HCT116 (cell line): Measurements from ENCODE around the gene SH3GL1. TPM values are rescaled to one million over a fixed set of nuclear protein-coding genes. Genes with fewer than 3 reads are reported as not detected.

Source experiments
- ATAC-seq: fragments of 200-7000 bp; cut with Tn5 transposase; 2 replicates; pipeline ENCODE4 v1.9.1; 2020; ENCODE audit warnings: mild to moderate bottlenecking, moderate library complexity
- BruUV-seq: library from RNA; stranded (reverse); fragments of 400-500 nt; replicated peaks from 2 replicates; lab custom pipeline; 2021; lab: Mats Ljungman, UMichigan
- CTCF ChIA-PET: fragments of 300-600 bp; sonication (Branson Sonifier 250); formaldehyde crosslinking; loops from one replicate; lab custom pipeline; 2021; ENCODE audit warnings: antibody characterized with exemption; lab: Charles Lee
- POLR2A ChIA-PET: fragments of 300-600, 350-600 bp; sonication (Branson Sonifier 250); formaldehyde crosslinking; loops from one replicate; lab custom pipeline; 2021; ENCODE audit warnings: antibody characterized with exemption; lab: Charles Lee
- RAD21 ChIA-PET, 2 experiments: fragments of 300-600 bp; sonication (Branson Sonifier 250); formaldehyde crosslinking; loops; one replicate each; lab custom pipeline; 2023; ENCODE audit warnings: low total read pairs in 2 of 2; ENCODE audit not compliant: uncharacterized antibody in 2 of 2, unreplicated experiment in 2 of 2, low non-redundant PET in 1 of 2; lab: Charles Lee
- DNase-seq: peaks from one replicate; pipeline ENCODE4 v3.0.0-alpha.2; 2010; ENCODE audit warnings: low read depth, low spot score
- H2AFZ ChIP-seq: fragments of 200-600 bp; shearing (Covaris generic), sonication (generic); 2 replicates; pipeline ENCODE4 v1.6.1; 2017; ENCODE audit warnings: low read depth, mixed run types, mixed read lengths, antibody characterized with exemption, low read length; ENCODE audit not compliant: poor library complexity, severe bottlenecking
- H3K27ac ChIP-seq: 2 replicates; pipeline ENCODE4 v1.5.1; 2012; ENCODE audit warnings: low read depth, low read length
- H3K27me3 ChIP-seq: fragments of 200-600 bp; sonication (generic); 2 replicates; pipeline ENCODE4 v1.6.1; 2016; ENCODE audit warnings: mixed run types, low read length, mixed read lengths; ENCODE audit not compliant: insufficient read depth
- H3K36me3 ChIP-seq, 2 experiments: fragments of 200-500 bp in 1 of 2; fragments of 200-600 bp in 1 of 2; sonication (Bioruptor generic) in 1 of 2; sonication (generic) in 1 of 2; 2 replicates each; pipeline versions ENCODE4 v1.5.1 to v1.6.1; 2014 to 2016; ENCODE audit warnings: low read length in 2 of 2, inconsistent platforms in 1 of 2, mixed read lengths in 1 of 2, mixed run types in 1 of 2; ENCODE audit not compliant: insufficient read depth in 2 of 2, control insufficient read depth in 1 of 2
- H3K4me1 ChIP-seq, 2 experiments: fragments of 200-600 bp in 1 of 2; sonication (generic) in 1 of 2; 2 replicates each; pipeline versions ENCODE4 v1.5.1 to v1.6.1; 2012 to 2017; ENCODE audit warnings: low read length in 2 of 2, inconsistent platforms in 1 of 2, mild to moderate bottlenecking in 1 of 2, mixed read lengths in 1 of 2, mixed run types in 1 of 2, moderate library complexity in 1 of 2; ENCODE audit not compliant: insufficient read depth in 2 of 2, control insufficient read depth in 1 of 2
- H3K4me2 ChIP-seq: fragments of 200-600 bp; sonication (generic); 2 replicates; pipeline ENCODE4 v1.6.1; 2017; ENCODE audit warnings: mixed run types, low read length, mixed read lengths
- H3K4me3 ChIP-seq, 2 experiments: fragments of 200-600 bp in 1 of 2; sonication (generic) in 1 of 2; replicated peaks in 1 of 2; 2 replicates each; pipeline ENCODE4 v1.5.1; 2011 to 2016; ENCODE audit warnings: low read length in 2 of 2, control low read depth in 1 of 2, low read depth in 1 of 2, mild to moderate bottlenecking in 1 of 2, mixed read lengths in 1 of 2, mixed run types in 1 of 2
- H3K79me2 ChIP-seq: fragments of 200-600 bp; sonication (generic); 2 replicates; pipeline ENCODE4 v1.6.1; 2017; ENCODE audit warnings: mild to moderate bottlenecking, mixed run types, low read length, moderate library complexity, mixed read lengths; ENCODE audit not compliant: insufficient read depth
- H3K9ac ChIP-seq: fragments of 200-600 bp; sonication (generic); 2 replicates; pipeline ENCODE4 v1.6.1; 2016; ENCODE audit warnings: low read length, mixed read lengths
- H3K9me2 ChIP-seq: fragments of 200-600 bp; sonication (generic), shearing (Covaris generic); 2 replicates; pipeline ENCODE4 v1.6.1; 2017; ENCODE audit warnings: mixed run types, mild to moderate bottlenecking, moderate library complexity; ENCODE audit not compliant: insufficient read depth
- H3K9me3 ChIP-seq, 2 experiments: fragments of 200-500 bp in 1 of 2; fragments of 200-600 bp in 1 of 2; sonication (Bioruptor generic) in 1 of 2; sonication (generic) in 1 of 2; 2 replicates each; pipeline ENCODE4 v1.6.1; 2014 to 2017; ENCODE audit warnings: low read length in 2 of 2, mixed read lengths in 2 of 2, inconsistent platforms in 1 of 2, low read depth in 1 of 2, mild to moderate bottlenecking in 1 of 2, mixed run types in 1 of 2, moderate library complexity in 1 of 2; ENCODE audit not compliant: control insufficient read depth in 1 of 2, insufficient read depth in 1 of 2
- H4K20me1 ChIP-seq: fragments of 200-600 bp; sonication (generic), shearing (Covaris generic); 2 replicates; pipeline ENCODE4 v1.6.1; 2017; ENCODE audit warnings: mixed run types, mild to moderate bottlenecking, moderate library complexity; ENCODE audit not compliant: insufficient read depth
- ATF3 ChIP-seq: IDR thresholded peaks from 2 replicates; pipeline ENCODE4 v1.6.1; 2012
- EGR1 ChIP-seq: IDR thresholded peaks from 2 replicates; pipeline ENCODE4 v1.6.1; 2012; ENCODE audit warnings: low read depth
- POLR2A ChIP-seq: IDR thresholded peaks from 2 replicates; pipeline ENCODE4 v1.7.0; 2011; ENCODE audit warnings: borderline replicate concordance; ENCODE audit not compliant: insufficient read depth, insufficient read length; ENCODE audit errors: extremely low read depth
- POLR2AphosphoS5 ChIP-seq: IDR thresholded peaks from 2 replicates; pipeline ENCODE4 v1.6.1; 2011; ENCODE audit warnings: mild to moderate bottlenecking, low read depth, low read length, moderate library complexity
- SIN3A ChIP-seq: IDR thresholded peaks from 2 replicates; pipeline ENCODE4 v1.6.1; 2012; ENCODE audit warnings: low read depth
- SRF ChIP-seq: IDR thresholded peaks from 2 replicates; pipeline ENCODE4 v1.6.1; 2012; ENCODE audit warnings: low read depth
- intact Hi-C: fragments of 100-400 bp; cut with micrococcal nuclease; formaldehyde crosslinking; loops from 2 replicates; pipeline ENCODE4 v1.10.0; 2022
- total RNA-seq: library from RNA; stranded (reverse); gene quantifications from one replicate; pipeline ENCODE4 v1.2.1, GENCODE V29; 2021; ENCODE audit not compliant: unreplicated experiment

The SH3GL1 gene
- total RNA-seq, 1 experiment from 2014 or later, result 86.0 TPM

- no TSS peak for BruUV-seq
- Histone ChIP-seq H3K9me2 (no peaks in the 10 kb centered on the region), H3K36me3 (no peaks in the 10 kb centered on the region; a peak in 2 of 4 replicates), H3K4me2 (peak overlapping the region; percentile 50; the same call in 1 of the 2 replicates), H3K9ac (no peak overlapping the region), H4K20me1 (peaks cover 3% of the 10 kb centered on the region; the same call in 1 of the 2 replicates), H3K4me3 (no peak overlapping the region), H3K27me3 (no peaks in the 10 kb centered on the region), H2AFZ (no peak overlapping the region), H3K9me3 (no peaks in the 10 kb centered on the region), H3K4me1 (peaks cover 49 to 60% of the 10 kb centered on the region in 2 experiments), H3K27ac (peak overlapping the region; percentile 37; the same call in 1 of the 2 replicates), H3K79me2 (peaks cover 80% of the 10 kb centered on the region)
- DNase-seq (no peak), ATAC-seq (no peak)
- TF ChIP-seq SRF, result no peak
- TF ChIP-seq ATF3, result no peak
- no peak for TF ChIP-seq POLR2A
- ChIA-PET RAD21 (no interaction called here), CTCF (no interaction called here), POLR2A (interaction anchor here (0.9 to 1.2 kb wide), 2 partner anchors 10 to 38 kb away, joined by 3 read pairs; no protein-coding TSS in a partner anchor)
- intact Hi-C loops, result no loop called here
Measured at GRCh38 chr19:4380254-4380727, 20.1 kb downstream of the SH3GL1 start.

- ChIA-PET CTCF (no interaction called here), POLR2A (interaction anchor here (0.9 kb wide), 1 partner anchor 10 kb away, joined by 3 read pairs; no protein-coding TSS in a partner anchor), RAD21 (no interaction called here)
- H3K9me3 ChIP-seq, result no peaks in the 10 kb centered on the region
- peaks cover 80% of the 10 kb centered on the region for H3K79me2 ChIP-seq
- H2AFZ ChIP-seq, result no peak overlapping the region
- no peaks in the 10 kb centered on the region for H3K9me2 ChIP-seq
- H3K9ac ChIP-seq, result no peak overlapping the region
- H3K4me1 ChIP-seq, result peaks cover 56 to 66% of the 10 kb centered on the region in 2 experiments
- H3K4me2 ChIP-seq, result peak overlapping the region; percentile 50
- no peak for TF ChIP-seq POLR2AphosphoS5
- 0 out of 2 replicates have a peak, but pooled peaks have one; percentile 44 for TF ChIP-seq SIN3A
- TF ChIP-seq EGR1, result peak; percentile 81
- H3K4me3 ChIP-seq, result no peak overlapping the region
- H3K27ac ChIP-seq, result peak overlapping the region; percentile 37
- DNase-seq (no peak), ATAC-seq (no peak)
- no peaks in the 10 kb centered on the region for H3K27me3 ChIP-seq
- H3K36me3 ChIP-seq, result no peaks in the 10 kb centered on the region; a peak in 1 of 4 replicates
- peaks cover 3% of the 10 kb centered on the region; the same call in 1 of the 2 replicates for H4K20me1 ChIP-seq
- BruUV-seq, result no TSS peak
- intact Hi-C loops, result no loop called here
Measured at GRCh38 chr19:4379383-4380253, 20.7 kb downstream of the SH3GL1 start.
